Stimulated activated CD8-positive, alpha-beta memory T cell treated with anti-CD3 and anti-CD28 coated beads, Interleukin-12 subunit alpha, Interleukin-12 subunit beta, amount 100 ng/mL, for 24 hours (primary cell): Measurements from ENCODE around the gene GARNL3.

Experiments used
- DNase-seq: peaks from one replicate; pipeline ENCODE4 v3.0.0-alpha.2; 2020; ENCODE audit errors: extremely low read depth

The GARNL3 gene

DNA sequence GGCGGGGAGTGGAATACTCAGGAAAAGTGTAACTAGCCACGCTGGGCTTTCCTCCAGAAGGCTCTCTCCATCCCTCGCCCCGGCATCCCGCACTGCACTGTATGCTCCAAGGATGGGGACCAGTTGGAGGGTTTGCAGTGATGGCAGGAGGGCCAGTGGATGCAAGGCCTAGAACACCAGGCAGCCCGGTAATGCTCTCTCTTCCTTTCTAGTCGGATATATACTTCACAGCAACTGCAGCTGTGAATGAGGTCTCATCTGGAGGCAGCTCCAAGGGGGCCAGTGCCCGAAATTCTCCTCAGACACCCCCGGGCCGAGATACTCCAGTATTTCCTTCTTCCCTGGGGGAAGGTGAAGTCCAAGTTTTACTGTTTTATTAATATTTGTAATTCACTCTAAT is 122.4 kb downstream of the GARNL3 start:
- DNase-seq: no peak

DNA sequence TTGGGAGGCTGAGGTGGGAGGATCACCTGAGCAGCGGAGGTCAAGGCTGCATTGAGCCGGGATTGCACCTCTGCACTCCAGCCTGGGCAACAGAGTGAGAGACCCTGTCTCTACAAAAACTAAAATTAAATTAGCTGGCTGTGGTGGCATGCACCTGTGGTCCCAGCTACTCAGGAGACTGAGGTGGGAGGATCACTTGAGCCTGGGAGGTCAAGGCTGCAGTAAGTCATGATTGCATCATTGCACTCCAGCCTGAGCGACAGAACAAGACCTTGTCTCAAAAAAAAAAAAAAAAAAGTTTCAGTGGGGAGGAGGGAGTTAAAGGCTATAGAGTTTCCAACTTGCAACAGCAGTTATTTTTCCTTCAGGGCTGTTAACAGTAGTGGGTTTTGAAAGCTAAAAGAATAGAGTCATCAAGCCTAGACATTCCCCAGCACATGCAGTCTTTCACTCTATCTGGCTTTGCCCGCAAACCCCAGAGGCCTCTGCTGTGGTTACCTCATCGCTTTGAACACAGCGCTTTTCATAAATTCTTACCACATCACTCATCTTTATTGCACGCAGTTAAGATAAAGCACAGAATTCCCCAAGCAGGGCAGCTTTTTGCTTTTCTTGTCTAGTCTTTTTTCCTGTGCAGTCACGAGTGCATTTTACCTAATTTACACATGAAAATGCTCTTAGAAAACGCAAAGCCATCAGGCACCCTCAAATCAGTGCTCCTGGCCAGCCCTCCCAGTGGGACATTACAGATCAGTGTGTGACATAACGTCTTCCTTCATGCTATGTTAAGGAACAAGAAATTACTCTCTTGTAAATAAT is 123.7 kb downstream of the GARNL3 start:
- peak; percentile 57 for DNase-seq

DNA sequence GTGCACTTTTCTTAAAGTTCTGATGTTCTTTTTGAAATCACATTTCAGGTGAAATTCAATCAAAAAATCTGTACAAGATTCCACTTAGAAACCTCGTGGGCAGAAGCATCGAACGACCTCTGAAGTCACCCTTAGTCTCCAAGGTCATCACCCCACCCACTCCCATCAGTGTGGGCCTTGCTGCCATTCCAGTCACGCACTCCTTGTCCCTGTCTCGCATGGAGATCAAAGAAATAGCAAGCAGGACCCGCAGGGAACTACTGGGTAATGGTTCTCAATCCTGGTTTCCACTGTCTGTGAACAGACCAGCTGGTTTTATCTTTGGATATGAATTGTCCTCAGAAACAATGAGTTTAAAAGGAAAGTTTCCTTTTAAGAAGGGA is 124.3 kb downstream of the GARNL3 start:
- DNase-seq: no peak

DNA sequence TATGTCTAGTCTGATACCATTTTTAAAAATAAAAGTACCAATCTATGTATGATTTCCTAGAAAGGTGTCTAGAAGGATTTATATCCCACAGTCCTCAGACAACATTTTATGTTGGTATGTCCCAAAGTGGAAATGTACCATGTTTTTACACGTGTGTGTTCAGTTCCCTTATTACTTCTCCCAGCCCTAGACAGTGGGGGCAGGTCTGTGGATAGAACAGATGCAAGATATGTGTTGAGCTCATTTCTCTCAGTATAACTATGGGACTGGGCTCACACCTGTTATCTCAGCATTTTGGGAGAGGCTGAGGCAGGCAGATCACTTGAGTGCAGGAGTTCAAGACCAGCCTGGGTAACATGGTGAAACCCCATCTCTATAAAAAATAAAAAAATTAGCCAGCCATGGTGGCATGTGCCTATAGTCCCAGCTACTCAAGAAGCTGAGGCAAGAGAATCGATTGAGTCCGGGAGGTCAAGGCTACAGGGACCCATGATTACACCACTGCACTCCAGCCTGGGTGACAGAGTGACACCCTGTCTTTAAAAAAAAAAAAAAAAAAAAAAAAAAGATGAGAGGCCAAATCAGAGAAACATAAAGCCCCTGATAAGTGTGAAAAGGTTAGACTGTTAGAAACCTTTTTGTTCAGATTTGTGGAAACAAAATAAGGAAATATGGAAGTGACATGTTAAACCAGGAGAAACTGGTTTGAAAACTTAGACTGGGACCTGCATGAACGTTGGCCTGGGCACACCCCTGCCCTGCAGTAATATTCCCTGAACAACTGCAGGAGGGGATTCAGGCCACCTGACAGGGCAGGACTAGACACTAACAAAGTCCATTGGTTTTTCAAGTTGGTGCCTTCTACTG is 125.0 kb downstream of the GARNL3 start:
- no peak for DNase-seq

DNA sequence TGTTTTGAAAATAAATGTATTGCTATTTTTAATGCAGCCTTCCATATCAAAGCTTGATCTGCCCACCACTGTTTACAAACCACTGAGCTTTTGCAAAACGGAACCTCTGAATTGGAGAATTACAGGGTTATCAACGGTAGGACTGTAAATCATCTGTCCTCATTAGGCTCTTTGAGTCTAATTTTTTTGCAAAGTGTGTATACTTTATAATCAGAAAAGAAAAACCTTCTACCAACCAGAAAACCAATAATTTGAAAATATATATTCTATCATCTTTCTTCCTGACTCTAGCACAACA is 125.6 kb downstream of the GARNL3 start:
- DNase-seq: no peak

- no peak for DNase-seq
Observed at GRCh38 chr9:127390563-127390962, 126.0 kb downstream of the GARNL3 start.

DNA sequence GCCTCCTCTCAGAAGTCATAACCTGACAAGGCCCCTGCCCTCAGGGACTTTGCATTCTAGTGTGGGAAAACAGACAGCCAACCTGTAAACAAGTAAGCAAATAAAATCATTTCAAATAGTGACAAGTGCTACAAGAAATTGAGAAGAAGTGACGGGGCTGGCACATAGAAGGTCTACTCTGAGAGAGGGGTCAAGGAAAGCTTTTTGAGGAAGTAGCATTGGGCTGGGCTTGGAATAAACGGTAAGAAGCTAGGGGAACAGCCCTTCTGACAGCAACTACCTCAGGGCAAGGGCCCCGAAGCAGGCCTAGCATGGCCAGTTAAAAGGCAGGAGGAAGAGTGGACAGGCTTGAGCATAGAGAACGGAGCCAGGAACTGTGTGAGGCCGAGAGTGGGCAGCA is 127.6 kb downstream of the GARNL3 start:
- DNase-seq: no peak

DNA sequence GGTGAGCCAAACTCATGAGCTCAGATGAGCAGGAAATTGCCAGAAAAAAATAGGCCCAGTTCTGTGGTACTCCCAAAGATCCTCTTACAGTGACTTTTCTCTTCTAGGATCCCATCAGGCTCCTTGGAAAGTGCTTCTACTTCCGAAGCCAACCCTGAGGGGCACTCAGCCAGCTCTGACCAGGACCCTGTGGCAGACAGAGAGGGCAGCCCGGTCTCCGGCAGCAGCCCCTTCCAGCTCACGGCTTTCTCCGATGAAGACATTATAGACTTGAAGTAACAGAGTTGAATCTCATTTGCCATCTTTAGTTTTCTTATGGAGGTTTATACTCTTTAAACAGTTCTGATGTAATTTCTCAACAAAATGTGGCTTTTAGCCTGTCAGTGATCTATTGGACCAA is 128.4 kb downstream of the GARNL3 start:
- DNase-seq: no peak

GRCh38 chr9:127393645-127394044 is 129.1 kb downstream of the GARNL3 start:
- no peak for DNase-seq

DNA sequence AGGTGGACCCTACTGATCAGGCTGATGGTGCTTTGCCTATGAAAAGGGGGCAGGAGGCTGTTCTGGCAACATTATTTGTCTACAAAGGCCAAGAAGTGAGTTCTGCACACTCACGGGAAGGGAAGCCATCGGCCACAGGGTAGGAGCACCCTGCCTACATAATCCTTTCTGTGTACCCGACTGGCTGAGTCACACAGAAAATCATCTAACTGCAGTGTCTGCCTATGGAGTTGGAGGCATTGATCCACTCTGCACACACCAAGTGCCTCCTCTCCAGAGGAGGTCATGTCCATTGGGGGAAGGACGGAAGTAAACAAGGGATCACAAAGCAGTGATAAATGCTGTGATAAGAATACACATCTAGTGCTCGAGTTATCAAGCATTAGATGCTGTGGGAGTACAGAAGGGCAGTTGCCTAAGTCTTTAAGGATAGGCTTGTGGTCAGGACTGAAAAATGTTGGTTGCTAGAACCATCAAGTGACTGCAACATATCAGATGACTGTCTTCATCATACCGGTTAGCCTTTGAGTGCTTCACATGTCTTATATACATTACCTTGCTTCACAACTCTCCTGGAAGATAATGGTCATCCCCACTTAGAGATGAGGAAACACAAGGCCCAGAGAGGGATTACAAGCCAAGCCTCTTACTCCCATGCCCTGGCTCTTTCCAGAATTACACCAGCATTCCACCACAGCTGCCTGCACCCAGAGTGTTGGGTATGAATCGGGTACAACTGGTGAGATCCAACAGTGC is 131.1 kb downstream of the GARNL3 start:
- DNase-seq: no peak

- DNase-seq: no peak
Observed at GRCh38 chr9:127396253-127396807, 131.8 kb downstream of the GARNL3 start.

DNA sequence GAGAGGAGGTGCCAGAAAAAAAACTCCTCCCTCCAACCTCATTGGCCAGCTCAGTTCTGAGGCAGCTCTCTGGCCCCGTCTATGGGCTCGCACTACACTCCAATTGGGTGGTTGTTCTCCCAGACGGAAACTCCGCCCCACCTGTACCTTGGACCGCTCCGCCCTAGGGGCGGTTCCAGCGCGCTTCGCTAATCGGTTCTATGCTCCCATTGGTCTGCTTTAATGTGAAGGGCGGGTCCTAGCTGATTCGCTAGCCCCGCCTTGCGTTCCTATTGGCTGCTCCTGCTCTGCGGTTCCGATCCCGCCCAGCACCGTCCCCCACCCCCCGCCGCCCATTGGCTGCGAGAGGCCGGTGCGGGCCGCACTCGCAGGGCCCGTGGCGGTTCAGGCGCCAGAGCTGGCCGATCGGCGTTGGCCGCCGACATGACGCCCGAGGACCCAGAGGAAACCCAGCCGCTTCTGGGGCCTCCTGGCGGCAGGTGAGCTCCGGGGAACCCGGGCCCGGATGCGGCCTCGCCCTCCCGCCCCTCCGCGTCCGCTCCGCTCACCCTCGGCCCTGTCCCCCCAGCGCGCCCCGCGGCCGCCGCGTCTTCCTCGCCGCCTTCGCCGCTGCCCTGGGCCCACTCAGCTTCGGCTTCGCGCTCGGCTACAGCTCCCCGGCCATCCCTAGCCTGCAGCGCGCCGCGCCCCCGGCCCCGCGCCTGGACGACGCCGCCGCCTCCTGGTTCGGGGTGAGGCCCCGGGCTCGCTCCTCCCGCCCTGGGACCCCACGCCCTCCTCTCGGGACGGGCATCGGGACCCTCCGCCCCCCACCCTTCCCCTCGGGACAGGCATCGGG is 132.5 kb downstream of the GARNL3 start, which contains the start of gene SLC2A8:
Gene SLC2A8 (plus strand): TSS at position 362 of the 838 bp plus-strand sequence. CDS start 62 bp downstream, at position 424.
- peak; percentile 84 for DNase-seq

- no peak for DNase-seq
Observed at GRCh38 chr9:127397646-127398274, 133.2 kb downstream of the GARNL3 start.

GRCh38 chr9:127398275-127398647 is 133.7 kb downstream of the GARNL3 start:
- no peak for DNase-seq

GRCh38 chr9:127398715-127399400 is 134.3 kb downstream of the GARNL3 start:
- DNase-seq: no peak

- no peak for DNase-seq
Observed at GRCh38 chr9:127399736-127400269, 135.2 kb downstream of the GARNL3 start.

DNA sequence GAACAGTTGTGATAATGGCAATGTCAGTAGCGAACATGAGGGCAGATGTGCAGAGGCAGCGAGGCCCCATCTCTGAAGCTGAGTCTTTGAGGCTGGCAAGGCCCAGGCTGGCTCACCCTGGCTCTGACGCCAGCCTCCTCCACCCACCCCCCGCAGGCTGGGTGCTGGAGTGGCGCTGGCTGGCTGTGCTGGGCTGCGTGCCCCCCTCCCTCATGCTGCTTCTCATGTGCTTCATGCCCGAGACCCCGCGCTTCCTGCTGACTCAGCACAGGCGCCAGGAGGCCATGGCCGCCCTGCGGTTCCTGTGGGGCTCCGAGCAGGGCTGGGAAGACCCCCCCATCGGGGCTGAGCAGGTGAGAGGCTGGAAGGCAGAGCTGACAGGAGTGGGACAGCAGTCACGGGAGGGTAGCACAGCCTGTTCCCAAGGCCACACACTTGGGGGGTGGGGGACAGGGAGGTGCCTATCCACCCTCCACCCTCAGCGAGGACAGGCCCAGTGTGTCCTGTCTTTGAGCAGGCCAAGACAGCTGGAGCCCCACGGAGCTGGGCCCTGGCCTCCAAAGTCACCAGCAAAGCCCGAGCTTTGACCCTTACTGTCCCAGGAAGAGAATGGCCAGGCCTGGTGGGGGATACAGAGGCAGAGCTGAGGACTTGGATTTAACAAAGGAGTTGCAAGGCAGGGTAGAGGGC is 138.0 kb downstream of the GARNL3 start:
- DNase-seq: no peak

DNA sequence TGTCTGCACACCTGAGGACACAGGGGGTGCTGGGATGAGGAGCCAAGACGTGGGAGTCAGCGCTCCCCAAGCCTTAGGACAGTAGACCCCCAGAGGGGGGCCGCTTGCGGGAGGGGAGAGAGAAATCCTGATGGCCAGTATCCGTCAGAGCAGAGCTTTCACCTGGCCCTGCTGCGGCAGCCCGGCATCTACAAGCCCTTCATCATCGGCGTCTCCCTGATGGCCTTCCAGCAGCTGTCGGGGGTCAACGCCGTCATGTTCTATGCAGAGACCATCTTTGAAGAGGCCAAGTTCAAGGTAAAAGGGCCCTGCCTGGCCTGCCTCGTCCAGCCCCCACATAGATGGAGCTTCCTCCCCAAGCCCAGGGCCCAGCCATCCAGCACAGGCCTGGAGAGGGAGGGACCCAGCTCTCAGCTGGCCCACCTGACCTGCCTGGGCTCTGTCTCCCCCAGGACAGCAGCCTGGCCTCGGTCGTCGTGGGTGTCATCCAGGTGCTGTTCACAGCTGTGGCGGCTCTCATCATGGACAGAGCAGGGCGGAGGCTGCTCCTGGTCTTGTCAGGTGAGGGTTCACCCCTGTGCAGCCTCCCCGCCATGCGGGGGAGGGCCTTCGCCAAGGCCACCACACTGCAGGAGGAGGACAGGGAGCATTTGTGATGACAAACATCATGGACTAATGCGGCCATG is 139.1 kb downstream of the GARNL3 start:
- DNase-seq: no peak

- DNase-seq: no peak
Observed at GRCh38 chr9:127404631-127405030, 140.1 kb downstream of the GARNL3 start.
